OCI-LY7 (cell line): ENCODE measurements around the gene RCOR3.

Experiments
- EZH2phosphoT487 ChIP-seq: fragments of 200-600 bp; sonication (generic); IDR thresholded peaks from 2 replicates; pipeline ENCODE4 v1.6.1; 2018; ENCODE audit warnings: low read depth, borderline replicate concordance, mild to moderate bottlenecking, mixed run types, antibody characterized with exemption, low read length, moderate library complexity, mixed read lengths
- TF ChIP-seq, protein P1 (sequence below): fragments of 200-600 bp; sonication (generic); conservative IDR thresholded peaks from 2 replicates; pipeline ENCODE4 v1.5.1; 2014; ENCODE audit warnings: mild to moderate bottlenecking, antibody characterized with exemption, low read length, moderate library complexity, mixed read lengths

DNA sequence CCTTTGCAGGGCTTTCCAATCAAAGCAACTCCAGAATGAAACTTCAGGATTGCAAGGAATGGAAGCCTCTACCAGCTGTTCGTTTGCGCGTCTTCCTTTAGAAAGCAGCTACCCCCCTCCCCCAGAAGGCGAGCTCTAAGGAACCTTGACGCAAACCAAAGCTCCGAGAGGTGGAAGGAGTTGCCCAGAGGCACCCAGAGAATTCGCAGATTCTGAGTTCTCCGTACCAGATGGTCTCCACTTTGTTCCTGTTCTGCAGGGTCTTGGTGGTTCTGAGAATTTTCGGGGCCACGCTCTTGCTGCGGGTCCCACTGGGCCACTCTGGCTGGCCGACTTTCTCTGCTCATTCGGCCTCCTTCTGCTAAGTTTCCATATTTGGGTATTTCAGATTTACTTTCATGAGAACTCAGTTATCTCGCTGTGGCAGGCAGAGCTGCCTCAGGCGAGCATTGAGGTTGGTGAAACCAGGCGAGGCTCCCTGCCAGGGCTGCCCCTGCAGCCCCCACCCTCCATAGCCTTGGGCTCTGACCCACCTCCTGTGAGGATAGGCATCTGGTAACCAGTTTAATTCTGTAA, 68.3 kb downstream of the RCOR3 start:
- TF ChIP-seq, protein P1, sequence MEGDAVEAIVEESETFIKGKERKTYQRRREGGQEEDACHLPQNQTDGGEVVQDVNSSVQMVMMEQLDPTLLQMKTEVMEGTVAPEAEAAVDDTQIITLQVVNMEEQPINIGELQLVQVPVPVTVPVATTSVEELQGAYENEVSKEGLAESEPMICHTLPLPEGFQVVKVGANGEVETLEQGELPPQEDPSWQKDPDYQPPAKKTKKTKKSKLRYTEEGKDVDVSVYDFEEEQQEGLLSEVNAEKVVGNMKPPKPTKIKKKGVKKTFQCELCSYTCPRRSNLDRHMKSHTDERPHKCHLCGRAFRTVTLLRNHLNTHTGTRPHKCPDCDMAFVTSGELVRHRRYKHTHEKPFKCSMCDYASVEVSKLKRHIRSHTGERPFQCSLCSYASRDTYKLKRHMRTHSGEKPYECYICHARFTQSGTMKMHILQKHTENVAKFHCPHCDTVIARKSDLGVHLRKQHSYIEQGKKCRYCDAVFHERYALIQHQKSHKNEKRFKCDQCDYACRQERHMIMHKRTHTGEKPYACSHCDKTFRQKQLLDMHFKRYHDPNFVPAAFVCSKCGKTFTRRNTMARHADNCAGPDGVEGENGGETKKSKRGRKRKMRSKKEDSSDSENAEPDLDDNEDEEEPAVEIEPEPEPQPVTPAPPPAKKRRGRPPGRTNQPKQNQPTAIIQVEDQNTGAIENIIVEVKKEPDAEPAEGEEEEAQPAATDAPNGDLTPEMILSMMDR: no peak
- no peak for TF ChIP-seq EZH2phosphoT487
